HEK293 (cell line): ENCODE results near the gene B4GALNT3.

Experiments
- CTCF ChIA-PET: fragments of 350-600 bp; formaldehyde crosslinking; extraction: SDS; loops from one replicate; lab custom pipeline; 2021; ENCODE audit warnings: antibody characterized with exemption; lab: Yijun Ruan, JAX
- POLR2A ChIA-PET: fragments of 300-600 bp; formaldehyde crosslinking; extraction: SDS; loops from one replicate; lab custom pipeline; 2020; ENCODE audit warnings: antibody characterized with exemption, inconsistent platforms; lab: Yijun Ruan, JAX
- H3K27ac ChIP-seq: fragments of 200-500 bp; sonication (Bioruptor generic); 2 replicates; pipeline ENCODE4 v1.5.1; 2014; ENCODE audit warnings: low read depth, low read length, control low read depth, inconsistent platforms; ENCODE audit errors: extremely low read depth
- H3K36me3 ChIP-seq, 2 experiments: fragments of 200-500 bp in 1 of 2; sonication (Bioruptor generic) in 1 of 2; 1 replicate in 1 of 2; 2 replicates in 1 of 2; pipeline ENCODE4 v1.5.1; 2014 to 2017; ENCODE audit warnings: inconsistent platforms in 2 of 2, low read length in 2 of 2; ENCODE audit not compliant: control insufficient read depth in 2 of 2, insufficient read depth in 1 of 2
- H3K4me1 ChIP-seq: fragments of 200-500 bp; sonication (Bioruptor generic); 2 replicates; pipeline ENCODE4 v1.5.1; 2014; ENCODE audit warnings: mild to moderate bottlenecking, low read length, inconsistent platforms; ENCODE audit not compliant: control insufficient read depth, insufficient read depth
- H3K4me3 ChIP-seq: 2 replicates; pipeline ENCODE4 v1.5.1; 2011; ENCODE audit warnings: low read depth, mild to moderate bottlenecking, control low read depth, low read length, moderate library complexity
- H3K9me3 ChIP-seq: fragments of 200-500 bp; sonication (Bioruptor generic); 2 replicates; pipeline ENCODE4 v1.5.1; 2014; ENCODE audit warnings: low read depth, low read length, inconsistent platforms; ENCODE audit not compliant: control insufficient read depth, insufficient read depth
- ELK4 ChIP-seq: IDR thresholded peaks from 2 replicates; pipeline ENCODE4 v1.6.1; 2011; ENCODE audit warnings: mild to moderate bottlenecking, low read depth, low read length, borderline replicate concordance
- GLI2 ChIP-seq: fragments of 450-650 bp; formaldehyde crosslinking; IDR thresholded peaks from 2 replicates; pipeline ENCODE4; 2017; ENCODE audit warnings: missing biosample characterization, missing genetic modification characterization, low read depth, borderline replicate concordance
- HOXA7 ChIP-seq: sonication (generic); formaldehyde crosslinking; IDR thresholded peaks from 2 replicates; pipeline ENCODE4 v1.8.1; 2022; ENCODE audit warnings: missing genetic modification reagents, borderline replicate concordance
- MZF1 ChIP-seq: fragments of 450-650 bp; formaldehyde crosslinking; IDR thresholded peaks from 2 replicates; pipeline ENCODE4 v1.5.1; 2017; ENCODE audit warnings: missing biosample characterization, missing genetic modification characterization, borderline replicate concordance
- ZBTB10 ChIP-seq: fragments of 450-650 bp; formaldehyde crosslinking; IDR thresholded peaks from 2 replicates; pipeline ENCODE4 v1.5.1; 2016; ENCODE audit warnings: missing biosample characterization, missing genetic modification characterization
- ZBTB44 ChIP-seq: fragments of 450-650 bp; IDR thresholded peaks from 2 replicates; pipeline ENCODE4 v1.5.1; 2018; ENCODE audit warnings: missing biosample characterization, mild to moderate bottlenecking, missing genetic modification characterization
- ZBTB48 ChIP-seq: fragments of 450-650 bp; formaldehyde crosslinking; IDR thresholded peaks from 2 replicates; pipeline ENCODE4 v1.5.1; 2016; ENCODE audit warnings: missing biosample characterization, missing genetic modification characterization
- ZBTB49 ChIP-seq: fragments of 450-650 bp; formaldehyde crosslinking; IDR thresholded peaks from 2 replicates; pipeline ENCODE4 v1.5.1; 2016; ENCODE audit warnings: missing biosample characterization, missing genetic modification characterization, low read depth
- ZNF211 ChIP-seq: fragments of 450-650 bp; formaldehyde crosslinking; IDR thresholded peaks from 2 replicates; pipeline ENCODE4 v1.5.1; 2016; ENCODE audit warnings: low read depth, missing biosample characterization, missing genetic modification characterization
- ZNF23 ChIP-seq: fragments of 450-650 bp; formaldehyde crosslinking; IDR thresholded peaks from 2 replicates; pipeline ENCODE4 v1.5.1; 2016; ENCODE audit warnings: missing biosample characterization, missing genetic modification characterization, borderline replicate concordance
- ZNF239 ChIP-seq: fragments of 450-650 bp; formaldehyde crosslinking; IDR thresholded peaks from 2 replicates; pipeline ENCODE4 v1.5.1; 2016; ENCODE audit warnings: missing biosample characterization, missing genetic modification characterization
- ZNF24 ChIP-seq: fragments of 450-650 bp; formaldehyde crosslinking; IDR thresholded peaks from 2 replicates; pipeline ENCODE4 v1.5.1; 2016; ENCODE audit warnings: missing biosample characterization, missing genetic modification characterization
- ZNF280D ChIP-seq: fragments of 450-650 bp; formaldehyde crosslinking; IDR thresholded peaks from 2 replicates; pipeline ENCODE4 v1.5.1; 2016; ENCODE audit warnings: missing biosample characterization, missing genetic modification characterization
- ZNF548 ChIP-seq: fragments of 450-650 bp; formaldehyde crosslinking; IDR thresholded peaks from 2 replicates; pipeline ENCODE4 v1.5.1; 2016; ENCODE audit warnings: missing biosample characterization, missing genetic modification characterization
- ZNF610 ChIP-seq: fragments of 450-650 bp; formaldehyde crosslinking; IDR thresholded peaks from 2 replicates; pipeline ENCODE4 v1.5.1; 2016; ENCODE audit warnings: missing biosample characterization, missing genetic modification characterization, borderline replicate concordance
- ZNF626 ChIP-seq: fragments of 450-650 bp; sonication (Bioruptor Pico); formaldehyde crosslinking; IDR thresholded peaks from 2 replicates; pipeline ENCODE4 v1.5.1; 2018; ENCODE audit warnings: missing biosample characterization, missing genetic modification characterization, inconsistent platforms
- ZNF645 ChIP-seq: fragments of 450-650 bp; formaldehyde crosslinking; IDR thresholded peaks from 2 replicates; pipeline ENCODE4; 2016; ENCODE audit warnings: missing biosample characterization, missing genetic modification characterization
- ZNF777 ChIP-seq: fragments of 450-650 bp; formaldehyde crosslinking; IDR thresholded peaks from 2 replicates; pipeline ENCODE4 v1.5.1; 2017; ENCODE audit warnings: missing biosample characterization, missing genetic modification characterization, borderline replicate concordance
- ZNF843 ChIP-seq: fragments of 450-650 bp; formaldehyde crosslinking; IDR thresholded peaks from 2 replicates; pipeline ENCODE4 v1.5.1; 2016; ENCODE audit warnings: missing biosample characterization, missing genetic modification characterization

The B4GALNT3 gene

GRCh38 chr12:512933-513332, 53.2 kb downstream of the B4GALNT3 start:
- Histone ChIP-seq H3K27ac (no peak overlapping the region), H3K4me1 (peaks cover 11% of the 10 kb centered on the region), H3K9me3 (no peaks in the 10 kb centered on the region), H3K4me3 (no peak overlapping the region), H3K36me3 (no peaks in the 10 kb centered on the region)
- POLR2A ChIA-PET: no interaction called here
- CTCF ChIA-PET: no interaction called here
- TF ChIP-seq ZNF548 (no peak), ZNF645 (tag by site-specific recombination) (no peak), HOXA7 (no peak), GLI2 (tag by site-specific recombination) (no peak), MZF1 (tag by site-specific recombination) (no peak), ZBTB10 (tag by site-specific recombination) (no peak)

- Histone ChIP-seq H3K9me3 (no peaks in the 10 kb centered on the region), H3K4me3 (no peak overlapping the region), H3K36me3 (no peaks in the 10 kb centered on the region), H3K27ac (no peak overlapping the region), H3K4me1 (peaks cover 10% of the 10 kb centered on the region)
- ChIA-PET POLR2A (no interaction called here), CTCF (no interaction called here)
- TF ChIP-seq ZNF24 (tag by site-specific recombination): no peak
- TF ChIP-seq ZNF777 (tag by site-specific recombination): no peak
- TF ChIP-seq ZNF843 (tag by site-specific recombination): no peak
- TF ChIP-seq ZBTB49 (tag by site-specific recombination): no peak
- TF ChIP-seq ZNF211 (tag by site-specific recombination): no peak
- TF ChIP-seq ZNF23: no peak
- TF ChIP-seq ZBTB48 (tag by site-specific recombination): no peak
- no peak for TF ChIP-seq ZBTB44
- TF ChIP-seq ZNF280D (tag by site-specific recombination): no peak
- no peak for TF ChIP-seq ELK4
- TF ChIP-seq ZNF610 (tag by site-specific recombination): no peak
- TF ChIP-seq ZNF239 (tag by site-specific recombination): no peak
- no peak for TF ChIP-seq ZNF626
Observed at GRCh38 chr12:513446-513845, 53.7 kb downstream of the B4GALNT3 start.
